ENCODE measurements around the gene SENP5.
"Not testable (repeated sequence)": the region's sequence is repeated elsewhere in the genome, so short reads cannot be mapped to it uniquely, and the experiment has no call there.

DNA sequence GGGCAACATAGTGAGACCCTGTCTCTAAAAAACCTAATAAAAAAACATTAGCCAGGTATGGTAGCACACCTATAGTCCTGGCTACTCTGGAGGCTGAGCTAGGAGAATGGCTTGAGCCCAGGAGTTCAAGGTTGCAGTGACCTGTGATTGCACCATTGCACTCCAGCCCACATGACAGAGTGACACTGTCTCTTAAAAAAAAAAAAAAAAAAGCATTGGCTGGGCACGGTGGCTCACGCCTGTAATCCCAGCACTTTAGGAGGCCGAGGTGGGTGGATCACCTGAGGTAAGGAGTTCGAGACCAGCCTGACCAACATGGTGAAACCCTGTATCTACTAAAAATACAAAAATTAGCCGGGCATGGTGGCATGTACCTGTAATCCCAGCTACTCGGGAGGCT, 28.4 kb upstream of the SENP5 start:
- TF ChIP-seq POLR2A, EP300 (IDR thresholded peaks at IDR 0.05): not testable (repeated sequence)
- TF ChIP-seq, protein P1, sequence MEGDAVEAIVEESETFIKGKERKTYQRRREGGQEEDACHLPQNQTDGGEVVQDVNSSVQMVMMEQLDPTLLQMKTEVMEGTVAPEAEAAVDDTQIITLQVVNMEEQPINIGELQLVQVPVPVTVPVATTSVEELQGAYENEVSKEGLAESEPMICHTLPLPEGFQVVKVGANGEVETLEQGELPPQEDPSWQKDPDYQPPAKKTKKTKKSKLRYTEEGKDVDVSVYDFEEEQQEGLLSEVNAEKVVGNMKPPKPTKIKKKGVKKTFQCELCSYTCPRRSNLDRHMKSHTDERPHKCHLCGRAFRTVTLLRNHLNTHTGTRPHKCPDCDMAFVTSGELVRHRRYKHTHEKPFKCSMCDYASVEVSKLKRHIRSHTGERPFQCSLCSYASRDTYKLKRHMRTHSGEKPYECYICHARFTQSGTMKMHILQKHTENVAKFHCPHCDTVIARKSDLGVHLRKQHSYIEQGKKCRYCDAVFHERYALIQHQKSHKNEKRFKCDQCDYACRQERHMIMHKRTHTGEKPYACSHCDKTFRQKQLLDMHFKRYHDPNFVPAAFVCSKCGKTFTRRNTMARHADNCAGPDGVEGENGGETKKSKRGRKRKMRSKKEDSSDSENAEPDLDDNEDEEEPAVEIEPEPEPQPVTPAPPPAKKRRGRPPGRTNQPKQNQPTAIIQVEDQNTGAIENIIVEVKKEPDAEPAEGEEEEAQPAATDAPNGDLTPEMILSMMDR (IDR thresholded peaks at IDR 0.05), result not testable (repeated sequence)
